GM21515 (cell line): ENCODE results near the gene UHRF2.
"Not testable (repeated sequence)": the region's sequence is repeated elsewhere in the genome, so short reads cannot be mapped to it uniquely, and the experiment has no call there.

Experiments used
- ATAC-seq: cut with Tn5 transposase; IDR thresholded peaks from one replicate; pipeline ENCODE4 v1.9.1; 2021; ENCODE audit not compliant: unreplicated experiment

The UHRF2 gene

GRCh38 chr9:6428940-6429889 is 16.2 kb downstream of the UHRF2 start:
- ATAC-seq, result peak; percentile 93

- no peak for ATAC-seq
Measured at GRCh38 chr9:6431038-6431437, 18.0 kb downstream of the UHRF2 start.

DNA sequence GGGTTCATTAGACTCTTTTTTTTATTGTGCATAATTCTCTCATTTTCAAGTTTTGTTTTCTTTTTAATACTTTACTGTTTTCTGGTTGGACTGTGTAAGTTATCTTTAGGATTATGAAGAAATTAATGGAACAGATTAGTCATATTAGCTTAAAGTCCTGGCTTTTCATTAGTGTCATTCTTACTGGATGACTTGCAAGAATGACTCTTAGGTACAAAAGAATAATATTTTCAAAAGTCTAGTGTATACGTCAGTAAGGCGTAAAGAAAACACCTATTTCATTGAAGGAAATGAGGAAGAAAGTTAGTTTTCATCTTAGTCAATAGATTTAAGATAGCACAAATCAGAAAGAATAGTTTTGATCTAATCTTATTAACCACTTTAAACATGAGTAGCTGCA is 20.4 kb downstream of the UHRF2 start:
- no peak for ATAC-seq

DNA sequence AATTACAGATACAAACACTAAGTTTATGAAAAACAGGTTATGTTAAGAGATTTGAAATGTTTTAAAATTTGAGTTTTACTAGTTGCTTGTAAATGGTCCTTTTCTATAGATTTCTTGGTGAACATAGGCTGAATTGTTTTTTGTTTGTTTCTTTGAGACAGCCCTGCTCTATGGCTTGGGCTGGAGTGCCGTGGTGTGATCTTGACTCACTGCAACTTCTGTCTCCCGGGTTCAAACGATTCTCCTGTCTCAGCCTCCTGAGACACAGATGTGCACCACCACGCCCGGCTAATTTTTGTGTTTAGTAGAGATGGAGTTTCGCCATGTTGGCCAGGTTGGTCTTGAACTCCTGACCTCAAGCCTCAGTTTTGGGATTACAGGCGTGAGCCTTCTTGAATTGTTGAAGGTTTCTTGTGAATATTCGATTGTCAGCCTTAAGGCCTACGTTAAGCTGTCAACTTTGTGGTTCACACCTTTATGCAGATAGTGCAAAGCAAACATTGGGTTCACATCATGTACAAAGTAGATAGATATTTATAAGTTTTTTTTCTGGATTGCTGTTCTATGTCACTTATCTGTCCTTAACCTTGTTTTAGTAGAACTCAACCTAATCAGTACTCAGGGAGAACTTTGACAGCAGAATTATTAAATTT is 26.2 kb downstream of the UHRF2 start:
- ATAC-seq, result no peak

- no peak for ATAC-seq
Measured at GRCh38 chr9:6440405-6440804, 27.4 kb downstream of the UHRF2 start.

- ATAC-seq, result no peak
Measured at GRCh38 chr9:6441269-6441668, 28.3 kb downstream of the UHRF2 start.

DNA sequence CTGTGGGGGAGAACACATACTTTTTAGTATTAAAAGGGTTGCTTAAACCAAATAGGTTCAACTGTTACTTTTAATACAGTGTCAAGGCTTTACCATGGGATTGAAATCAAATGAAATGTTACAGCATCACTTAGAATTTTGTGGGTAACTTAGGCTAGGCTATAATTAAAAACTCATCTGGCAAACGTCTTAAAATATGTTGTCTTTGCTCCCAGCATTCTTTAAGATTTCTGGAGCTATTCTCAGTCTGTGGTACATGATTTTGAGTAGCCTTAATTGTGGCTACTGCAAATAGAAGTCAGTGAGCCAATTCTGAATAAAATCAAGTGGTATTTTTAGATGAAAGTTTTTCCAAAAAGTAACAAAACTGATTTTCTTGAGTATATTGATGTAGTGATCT is 30.7 kb downstream of the UHRF2 start:
- no peak for ATAC-seq

DNA sequence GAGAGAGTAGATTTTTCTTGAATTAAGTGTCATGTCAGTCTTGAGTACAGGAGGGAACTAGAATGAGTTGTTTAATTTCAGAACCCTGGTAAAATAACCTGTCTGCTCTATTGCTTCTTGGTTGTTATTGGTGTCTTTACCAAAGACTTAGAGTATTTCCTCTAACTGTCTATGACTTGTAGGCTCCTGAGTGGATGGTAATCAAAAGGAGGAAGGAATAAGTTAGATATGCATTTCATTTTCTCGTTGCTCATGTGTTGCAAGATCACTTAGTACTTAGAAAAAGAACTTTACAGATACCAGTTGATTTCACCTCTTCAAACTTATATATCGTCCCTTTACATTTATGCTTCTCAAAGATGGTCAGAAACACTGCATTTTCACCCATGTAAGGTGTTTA is 31.1 kb downstream of the UHRF2 start:
- ATAC-seq, result no peak

DNA sequence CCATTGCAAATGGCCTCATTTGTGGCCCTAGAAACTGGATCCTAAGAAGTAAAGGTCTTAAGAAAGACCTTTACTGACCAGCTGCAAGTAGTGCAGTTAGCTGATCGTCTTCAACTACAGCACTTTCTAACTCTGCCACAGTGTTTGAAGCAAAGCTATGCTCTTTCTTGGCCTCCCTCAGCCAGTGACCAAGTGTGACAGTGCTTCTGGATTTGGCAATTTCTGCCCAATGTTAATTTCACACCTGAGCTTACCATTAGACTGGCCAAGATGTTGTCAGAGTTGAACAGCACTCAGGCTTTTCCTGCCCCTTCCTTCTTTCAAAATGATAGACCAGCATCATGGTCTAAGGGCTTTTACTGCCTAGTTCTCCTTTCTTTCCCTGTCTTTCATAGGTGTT is 36.1 kb downstream of the UHRF2 start:
- no peak for ATAC-seq

GRCh38 chr9:6449645-6450044 is 36.6 kb downstream of the UHRF2 start:
- ATAC-seq, result no peak

- no peak for ATAC-seq
Measured at GRCh38 chr9:6450641-6451375, 37.8 kb downstream of the UHRF2 start.

DNA sequence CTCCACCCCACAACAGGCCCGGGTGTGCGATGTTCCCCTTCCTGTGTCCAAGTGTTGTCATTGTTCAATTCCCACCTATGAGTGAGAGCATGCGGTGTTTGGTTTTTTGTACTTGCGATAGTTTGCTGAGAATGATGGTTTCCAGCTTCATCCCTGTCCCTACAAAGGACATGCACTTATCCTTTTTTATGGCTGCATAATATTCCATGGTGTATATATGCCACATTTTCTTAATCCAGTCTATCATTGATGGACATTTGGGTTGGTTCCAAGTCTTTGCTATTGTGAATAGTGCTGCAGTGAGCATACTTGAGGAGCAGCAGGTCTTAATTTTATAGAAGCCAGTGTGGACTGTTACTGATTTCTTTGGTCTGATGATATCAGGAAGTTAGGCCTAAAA is 42.3 kb downstream of the UHRF2 start:
- not testable (repeated sequence) for ATAC-seq

DNA sequence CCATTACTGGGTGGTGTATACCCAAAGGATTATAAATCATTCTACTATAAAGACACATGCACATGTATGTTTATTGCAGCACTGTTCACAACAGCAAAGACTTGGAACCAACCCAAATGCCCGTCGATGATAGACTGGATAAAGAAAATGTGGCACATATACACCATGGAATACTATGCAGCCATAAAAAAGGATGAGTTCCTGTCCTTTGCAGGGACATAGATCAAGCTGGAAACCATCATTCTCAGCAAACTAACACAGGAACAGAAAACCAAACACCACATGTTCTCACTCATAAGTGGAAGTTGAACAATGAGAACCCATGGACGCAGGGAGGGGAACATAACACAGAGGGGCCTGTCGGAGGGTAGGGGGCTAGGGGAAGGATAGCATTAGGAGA is 45.7 kb downstream of the UHRF2 start:
- ATAC-seq, result not testable (repeated sequence)

DNA sequence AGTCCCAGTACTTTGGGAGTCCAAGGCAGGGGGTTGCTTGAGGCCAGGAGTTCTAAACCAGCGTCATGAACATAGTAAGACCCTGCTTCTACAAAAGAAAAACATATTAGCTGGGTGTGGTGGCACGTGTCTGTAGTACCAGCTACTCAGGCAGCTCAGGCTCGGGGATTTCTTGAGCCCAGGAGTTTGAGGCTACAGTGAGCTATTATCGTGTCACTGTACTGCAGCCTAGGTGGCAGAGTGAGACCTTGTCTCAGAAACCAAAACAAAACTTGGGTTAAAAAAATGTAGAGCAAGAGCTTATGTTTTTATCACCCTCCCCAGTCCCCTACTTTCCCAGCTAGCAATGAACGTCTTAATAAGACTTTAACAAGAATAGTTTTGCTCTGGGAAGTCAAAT is 46.7 kb downstream of the UHRF2 start:
- no peak for ATAC-seq

DNA sequence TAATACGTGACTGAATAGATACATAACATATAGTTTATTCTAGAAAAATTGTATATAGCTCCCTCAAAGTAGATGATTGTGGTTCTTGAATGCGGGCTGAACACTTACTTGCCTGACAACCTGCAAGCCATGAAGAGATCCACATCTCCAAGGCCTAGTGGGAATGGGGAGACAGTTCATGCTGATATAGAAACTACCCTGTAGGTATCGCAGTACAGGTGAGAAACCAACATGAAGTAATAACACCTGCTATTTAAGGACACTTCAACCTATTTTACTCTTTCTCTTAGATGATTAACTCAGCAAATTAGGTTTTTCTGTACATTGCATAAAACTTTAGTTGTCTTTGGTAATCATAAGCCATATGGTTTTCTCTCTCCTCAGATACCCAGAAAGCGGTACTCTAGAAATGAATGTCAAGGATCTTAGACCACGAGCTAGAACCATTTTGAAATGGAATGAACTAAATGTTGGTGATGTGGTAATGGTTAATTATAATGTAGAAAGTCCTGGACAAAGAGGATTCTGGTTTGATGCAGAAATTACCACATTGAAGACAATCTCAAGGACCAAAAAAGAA is 47.3 kb downstream of the UHRF2 start:
- no peak for ATAC-seq

GRCh38 chr9:6461619-6462018 is 48.6 kb downstream of the UHRF2 start:
- no peak for ATAC-seq

DNA sequence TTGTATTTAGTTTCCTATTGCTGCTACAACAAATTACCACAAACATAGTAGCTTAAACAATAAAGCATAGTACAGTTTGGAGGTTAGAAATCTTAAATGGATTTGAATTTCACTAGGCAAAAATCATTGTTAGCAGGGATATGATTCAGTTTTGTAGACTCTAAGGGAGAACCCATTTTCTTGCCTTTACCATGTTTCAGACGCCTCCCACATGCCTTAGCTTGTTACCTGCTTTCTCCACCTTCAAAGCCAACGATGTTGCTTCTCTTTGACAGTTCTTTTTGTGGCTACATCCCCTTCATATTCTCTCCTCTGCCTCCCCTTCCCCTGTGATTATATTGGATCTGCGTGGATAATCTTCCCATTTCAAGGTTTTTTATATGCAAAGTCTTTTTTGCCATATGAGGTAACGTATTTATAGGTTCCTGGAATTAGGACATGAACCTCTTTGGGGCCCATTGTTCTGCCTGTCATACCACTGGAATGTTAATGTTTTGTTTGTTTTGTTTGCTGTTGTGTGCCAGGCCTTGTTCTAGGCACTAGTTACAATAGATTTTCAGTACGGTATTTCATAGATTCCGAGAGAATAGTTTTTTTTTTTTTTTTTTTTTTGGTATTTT is 54.1 kb downstream of the UHRF2 start:
- no peak for ATAC-seq

DNA sequence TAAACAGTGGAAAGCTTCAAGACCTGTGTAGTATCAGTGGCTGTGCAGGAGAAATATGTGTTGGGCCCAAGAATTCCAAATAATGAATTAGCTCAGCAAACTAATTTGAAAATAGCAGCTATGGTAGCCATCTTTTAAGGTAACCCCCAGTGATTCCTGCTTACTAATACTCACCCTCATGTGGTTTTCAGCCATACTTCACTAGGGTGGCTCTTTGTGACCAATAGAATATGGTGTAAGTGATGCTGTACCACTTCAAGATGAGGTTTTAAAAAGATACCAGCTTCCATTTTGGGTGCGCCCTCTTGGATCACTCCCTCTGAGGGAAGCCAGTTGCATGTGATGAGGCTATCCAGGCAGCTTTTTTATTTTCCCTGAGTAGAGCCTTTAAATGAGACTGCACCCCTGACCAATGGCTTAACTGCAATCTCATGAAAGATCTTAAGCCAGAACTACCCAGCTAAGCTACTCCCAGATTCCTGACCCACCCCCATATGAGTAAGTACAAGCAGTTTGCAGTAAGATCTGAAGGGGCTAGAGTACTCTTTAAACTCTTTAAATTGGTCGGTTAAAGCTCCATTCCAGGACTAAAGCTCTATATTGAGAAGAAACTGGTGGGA is 58.3 kb downstream of the UHRF2 start:
- no peak for ATAC-seq

- ATAC-seq, result no peak
Measured at GRCh38 chr9:6473151-6473550, 60.2 kb downstream of the UHRF2 start.

- ATAC-seq, result no peak
Measured at GRCh38 chr9:6479959-6480358, 67.0 kb downstream of the UHRF2 start.
